Naive thymus-derived CD4-positive, alpha-beta T cell (primary cell): Measurements from ENCODE around the gene AFF4. TPM values are rescaled to one million over a fixed set of nuclear protein-coding genes. Genes with fewer than 3 reads are reported as not detected.
A peak's percentile ranks its signal among the peaks of the same experiment; 100 is the strongest.

Source experiments
- ATAC-seq: fragments of 150-1000 bp; cut with Tn5 transposase; 2 replicates; pipeline ENCODE4 v1.10.0; 2021; ENCODE audit warnings: mild to moderate bottlenecking, moderate library complexity
- CTCF ChIA-PET: fragments of 350-600 bp; sonication (Branson Sonifier 250); formaldehyde crosslinking; loops from one replicate; lab custom pipeline; 2021; ENCODE audit warnings: antibody characterized with exemption; lab: Charles Lee
- POLR2A ChIA-PET: fragments of 350-600 bp; sonication (Branson Sonifier 250); formaldehyde crosslinking; loops from one replicate; lab custom pipeline; 2021; ENCODE audit warnings: antibody characterized with exemption, inconsistent platforms; lab: Charles Lee
- DNase-seq, 9 donors: peaks; one replicate each; pipeline versions ENCODE4 v3.0.0 to v3.0.0-alpha.2; 2020 to 2022; ENCODE audit warnings: mixed read lengths in 1 of 9
- H3K27ac ChIP-seq: one replicate; pipeline ENCODE4 v1.7.0; 2013; ENCODE audit warnings: mild to moderate bottlenecking, low read depth, low read length, moderate library complexity
- H3K27me3 ChIP-seq, 2 donors: one replicate each; pipeline ENCODE4 v1.7.0; 2013; ENCODE audit warnings: low read length in 2 of 2, mild to moderate bottlenecking in 2 of 2, moderate library complexity in 2 of 2; ENCODE audit not compliant: control insufficient read depth in 2 of 2, insufficient read depth in 2 of 2
- H3K36me3 ChIP-seq, 3 experiments: 1 replicate in 2 of 3; 2 replicates in 1 of 3; pipeline ENCODE4 v1.7.0; 2013; ENCODE audit warnings: low read length in 3 of 3, mild to moderate bottlenecking in 3 of 3, moderate library complexity in 1 of 3; ENCODE audit not compliant: insufficient read depth in 3 of 3, control insufficient read depth in 2 of 3
- H3K4me1 ChIP-seq, 2 donors: one replicate each; pipeline ENCODE4 v1.7.0; 2013; ENCODE audit warnings: low read length in 2 of 2, mild to moderate bottlenecking in 2 of 2, moderate library complexity in 1 of 2; ENCODE audit not compliant: control insufficient read depth in 2 of 2, insufficient read depth in 2 of 2
- H3K4me3 ChIP-seq: 2 replicates; pipeline ENCODE4 v1.7.0; 2013; ENCODE audit warnings: mild to moderate bottlenecking, low read length
- H3K9me3 ChIP-seq, 3 experiments: 1 replicate in 2 of 3; 2 replicates in 1 of 3; pipeline ENCODE4 v1.7.0; 2013; ENCODE audit warnings: low read length in 3 of 3; ENCODE audit not compliant: control insufficient read depth in 2 of 3
- H3K27ac Mint-ChIP-seq, 9 donors: one replicate each; pipeline ENCODE4 v1.8.0; 2020 to 2022; ENCODE audit warnings: mixed read lengths in 9 of 9, mild to moderate bottlenecking in 8 of 9, moderate library complexity in 5 of 9, inconsistent platforms in 2 of 9
- H3K27me3 Mint-ChIP-seq, 5 donors: one replicate each; pipeline ENCODE4 v1.8.0; 2021 to 2022; ENCODE audit warnings: mixed read lengths in 5 of 5, mild to moderate bottlenecking in 1 of 5
- H3K36me3 Mint-ChIP-seq, 5 donors: one replicate each; pipeline ENCODE4 v1.8.0; 2020 to 2022; ENCODE audit warnings: mixed read lengths in 5 of 5, mild to moderate bottlenecking in 3 of 5, inconsistent platforms in 1 of 5
- H3K4me1 Mint-ChIP-seq, 7 donors: one replicate each; pipeline ENCODE4 v1.8.0; 2020 to 2022; ENCODE audit warnings: mixed read lengths in 7 of 7, mild to moderate bottlenecking in 3 of 7, inconsistent platforms in 1 of 7
- H3K4me3 Mint-ChIP-seq, 10 donors: one replicate each; pipeline ENCODE4 v1.8.0; 2020 to 2022; ENCODE audit warnings: mild to moderate bottlenecking in 10 of 10, mixed read lengths in 10 of 10, moderate library complexity in 6 of 10, inconsistent platforms in 2 of 10
- H3K9me3 Mint-ChIP-seq, 11 donors: one replicate each; pipeline ENCODE4 v1.8.0; 2020 to 2022; ENCODE audit warnings: mixed read lengths in 11 of 11, mild to moderate bottlenecking in 4 of 11, inconsistent platforms in 1 of 11, moderate library complexity in 1 of 11
- intact Hi-C, 2 donors: fragments of 100-400 bp; cut with micrococcal nuclease; formaldehyde crosslinking; loops; one replicate each; pipeline ENCODE4 v1.15.1; 2023
- polyA plus RNA-seq, 2 donors: library from polyadenylated mRNA; unstranded; fragments of 300-500 nt; fragmentation: Illumina TruSeq; gene quantifications; one replicate each; pipeline ENCODE4 v1.2.3, GENCODE V29; 2021
- total RNA-seq, 6 experiments: library from RNA in 5 of 6; stranded (reverse) in 5 of 6; gene quantifications; 1 replicate in 5 of 6; 2 replicates in 1 of 6; pipeline ENCODE4 v1.2.3 and lab custom pipeline; 2021 to 2026

AFF4 gene
- total and polyA plus RNA-seq, 7 experiments from 2014 or later: 25.3 to 82.3 (median 63.3) TPM

GRCh38 chr5:132850066-132850465 lies 113.4 kb downstream of the AFF4 start:
- POLR2A ChIA-PET: no interaction called here
- no peak overlapping the region for H3K27ac Mint-ChIP-seq

GRCh38 chr5:132849347-132849746 lies 114.1 kb downstream of the AFF4 start:
- Mint-ChIP-seq H3K27me3 (peaks cover 0 to 3% (median 0%) of the 10 kb centered on the region in 5 donors), H3K4me1 (peaks cover 0 to 5% (median 1%) of the 10 kb centered on the region in 7 donors), H3K9me3 (no peaks in the 10 kb centered on the region), H3K36me3 (no peaks in the 10 kb centered on the region), H3K27ac (no peak overlapping the region), H3K4me3 (no peak overlapping the region)
- ATAC-seq (no peak), DNase-seq (no peak)
- Histone ChIP-seq H3K4me3 (no peak overlapping the region), H3K4me1 (no peaks in the 10 kb centered on the region), H3K27me3 (no peaks in the 10 kb centered on the region), H3K36me3 (no peaks in the 10 kb centered on the region), H3K27ac (no peak overlapping the region), H3K9me3 (no peaks in the 10 kb centered on the region)
- POLR2A ChIA-PET: no interaction called here
- CTCF ChIA-PET: no interaction called here
- intact Hi-C loops: no loop called here

More at GRCh38 chr5:132850066-132850465, 113.4 kb downstream of the AFF4 start:
- no peaks in the 10 kb centered on the region for H3K9me3 ChIP-seq
- H3K36me3 ChIP-seq: no peaks in the 10 kb centered on the region
- Mint-ChIP-seq H3K27me3 (peaks cover 0 to 6% (median 3%) of the 10 kb centered on the region in 5 donors), H3K9me3 (no peaks in the 10 kb centered on the region), H3K36me3 (no peaks in the 10 kb centered on the region), H3K4me1 (peaks cover 0 to 6% (median 1%) of the 10 kb centered on the region in 7 donors), H3K4me3 (no peak overlapping the region)
- intact Hi-C loops: no loop called here
- no peaks in the 10 kb centered on the region for H3K4me1 ChIP-seq
- CTCF ChIA-PET: no interaction called here
- DNase-seq (no peak), ATAC-seq (no peak)
- H3K4me3 ChIP-seq: no peak overlapping the region
- H3K27me3 ChIP-seq: no peaks in the 10 kb centered on the region
- no peak overlapping the region for H3K27ac ChIP-seq

- Mint-ChIP-seq H3K4me3 (no peak overlapping the region), H3K4me1 (peaks cover 0 to 1% (median 0%) of the 10 kb centered on the region in 7 donors), H3K36me3 (no peaks in the 10 kb centered on the region), H3K9me3 (peaks cover 0 to 2% (median 0%) of the 10 kb centered on the region in 11 donors), H3K27ac (no peak overlapping the region), H3K27me3 (peaks cover 0 to 3% (median 0%) of the 10 kb centered on the region in 5 donors)
- Histone ChIP-seq H3K27ac (no peak overlapping the region), H3K36me3 (no peaks in the 10 kb centered on the region), H3K9me3 (no peaks in the 10 kb centered on the region), H3K4me1 (no peaks in the 10 kb centered on the region), H3K27me3 (no peaks in the 10 kb centered on the region), H3K4me3 (no peak overlapping the region)
- intact Hi-C loops: no loop called here
- ATAC-seq: no peak
- no peak for DNase-seq
- POLR2A ChIA-PET: no interaction called here
- CTCF ChIA-PET: interaction anchor here (1.3 kb wide), 1 partner anchor 19 kb away, joined by 3 read pairs; no protein-coding TSS in a partner anchor
Observed at GRCh38 chr5:132848270-132848669, 115.2 kb downstream of the AFF4 start.

GRCh38 chr5:132841305-132841704 lies 122.1 kb downstream of the AFF4 start:
- H3K4me1 ChIP-seq: no peaks in the 10 kb centered on the region
- DNase-seq: no peak
- intact Hi-C loops: no loop called here
- no peak overlapping the region for H3K27ac Mint-ChIP-seq
- H3K27me3 ChIP-seq: no peaks in the 10 kb centered on the region
- ChIA-PET CTCF (no interaction called here), POLR2A (no interaction called here)
- no peaks in the 10 kb centered on the region for H3K36me3 ChIP-seq
- no peak overlapping the region for H3K4me3 Mint-ChIP-seq
- peaks cover 0 to 3% (median 0%) of the 10 kb centered on the region in 7 donors for H3K4me1 Mint-ChIP-seq
- no peaks in the 10 kb centered on the region for H3K9me3 ChIP-seq
- ATAC-seq: peak; percentile 67
- H3K4me3 ChIP-seq: no peak overlapping the region
- no peaks in the 10 kb centered on the region for H3K27me3 Mint-ChIP-seq
- H3K9me3 Mint-ChIP-seq: peaks cover 0 to 2% (median 0%) of the 10 kb centered on the region in 11 donors
- H3K36me3 Mint-ChIP-seq: no peaks in the 10 kb centered on the region
- no peak overlapping the region for H3K27ac ChIP-seq

GRCh38 chr5:132840896-132841295 lies 122.5 kb downstream of the AFF4 start:
- Histone ChIP-seq H3K27me3 (no peaks in the 10 kb centered on the region), H3K4me1 (no peaks in the 10 kb centered on the region), H3K36me3 (no peaks in the 10 kb centered on the region), H3K9me3 (no peaks in the 10 kb centered on the region), H3K27ac (no peak overlapping the region), H3K4me3 (no peak overlapping the region)
- Mint-ChIP-seq H3K36me3 (no peaks in the 10 kb centered on the region), H3K4me3 (no peak overlapping the region), H3K27ac (no peak overlapping the region), H3K4me1 (peaks cover 0 to 3% (median 0%) of the 10 kb centered on the region in 7 donors), H3K9me3 (peaks cover 0 to 2% (median 0%) of the 10 kb centered on the region in 11 donors), H3K27me3 (no peaks in the 10 kb centered on the region)
- ATAC-seq (peak; percentile 8), DNase-seq (no peak)
- intact Hi-C loops: no loop called here
- POLR2A ChIA-PET: no interaction called here
- CTCF ChIA-PET: no interaction called here

GRCh38 chr5:132840313-132840712 lies 123.1 kb downstream of the AFF4 start:
- Mint-ChIP-seq H3K4me1 (peaks cover 0 to 3% (median 0%) of the 10 kb centered on the region in 7 donors), H3K27me3 (no peaks in the 10 kb centered on the region), H3K36me3 (no peaks in the 10 kb centered on the region), H3K9me3 (peaks cover 0 to 2% (median 0%) of the 10 kb centered on the region in 11 donors), H3K4me3 (no peak overlapping the region), H3K27ac (no peak overlapping the region)
- intact Hi-C loops: no loop called here
- Histone ChIP-seq H3K4me1 (no peaks in the 10 kb centered on the region), H3K27ac (no peak overlapping the region), H3K27me3 (no peaks in the 10 kb centered on the region), H3K36me3 (no peaks in the 10 kb centered on the region), H3K4me3 (no peak overlapping the region), H3K9me3 (no peaks in the 10 kb centered on the region)
- POLR2A ChIA-PET: no interaction called here
- ATAC-seq (no peak), DNase-seq (no peak)
- CTCF ChIA-PET: no interaction called here
